ENCODE data around the gene CYP2D6. TPM values are rescaled to one million over a fixed set of nuclear protein-coding genes. Genes with fewer than 3 reads are reported as not detected.
"Not testable (repeated sequence)": the region's sequence is repeated elsewhere in the genome, so short reads cannot be mapped to it uniquely, and the experiment has no call there.

Gene CYP2D6
- polyA plus RNA-seq, 3 donors: 4.5 TPM; not detected in 2

- over 99% methylated on average over 16 of the region's 16 CpGs for WGBS (ENCODE audit: insufficient coverage)
- Mint-ChIP-seq H3K4me1 (peaks cover 2% of the 10 kb centered on the region), H3K4me3 (no peak overlapping the region), H3K36me3 (peaks cover 0 to 3% of the 10 kb centered on the region in 2 donors), H3K27ac (no peak overlapping the region), H3K9me3 (peaks cover 0 to 5% (median 1%) of the 10 kb centered on the region in 7 donors), H3K27me3 (ENCODE audit: low read depth in 3 of 3) (peaks cover 6 to 8% (median 7%) of the 10 kb centered on the region in 3 donors)
- H2AFZ ChIP-seq (ENCODE audit: insufficient read depth, low read depth, low read length, poor library complexity, severe bottlenecking): no peak overlapping the region
- no peak for TF ChIP-seq CTCF (IDR thresholded peaks at IDR 0.05)
- no peak overlapping the region for H3K4me2 ChIP-seq (replicated peaks; ENCODE audit: extremely low read depth, low read length, poor library complexity, severe bottlenecking)
- H3K27ac ChIP-seq (ENCODE audit: low read depth in 1 of 2, low read length in 2 of 2): no peak overlapping the region
- no peak overlapping the region for H3K9ac ChIP-seq (ENCODE audit: insufficient read depth, low read length, poor library complexity, severe bottlenecking)
- peaks cover 0 to 3% of the 10 kb centered on the region in 2 donors for H3K27me3 ChIP-seq (ENCODE audit: control insufficient read depth in 2 of 2, insufficient read depth in 2 of 2, low read length in 2 of 2)
- H4K20me1 ChIP-seq (ENCODE audit: insufficient read depth, low read length): no peaks in the 10 kb centered on the region
- no peak overlapping the region for H3K4me3 ChIP-seq (replicated peaks in 1 of 3; ENCODE audit: low read depth in 2 of 3, low read length in 3 of 3)
- H3K79me2 ChIP-seq (ENCODE audit: insufficient read depth, low read length): no peaks in the 10 kb centered on the region
- DNase-seq: no peak
- no peaks in the 10 kb centered on the region for H3K4me1 ChIP-seq (ENCODE audit: control insufficient read depth in 1 of 2, insufficient read depth in 2 of 2, low read length in 2 of 2)
- H3K9me3 ChIP-seq (replicated peaks in 1 of 2; ENCODE audit: control insufficient read depth in 1 of 2, insufficient read depth in 1 of 2, low read length in 2 of 2): peaks cover 0 to 3% of the 10 kb centered on the region in 2 donors
- H3K36me3 ChIP-seq (replicated peaks in 1 of 2; ENCODE audit: control insufficient read depth in 1 of 2, insufficient read depth in 2 of 2, low read length in 2 of 2): no peaks in the 10 kb centered on the region
- intact Hi-C loops (cut with micrococcal nuclease): no loop called here
Observed at GRCh38 chr22:42127606-42128005, 3.0 kb downstream of the CYP2D6 start.

GRCh38 chr22:42123529-42123928 lies 7.1 kb downstream of the CYP2D6 start:
- intact Hi-C loops (cut with micrococcal nuclease); H3K4me3 Mint-ChIP-seq; H3K27me3 ChIP-seq (ENCODE audit: control insufficient read depth in 2 of 2, insufficient read depth in 2 of 2, low read length in 2 of 2); H3K27ac Mint-ChIP-seq; H2AFZ ChIP-seq (ENCODE audit: insufficient read depth, low read depth, low read length, poor library complexity, severe bottlenecking); H3K9me3 Mint-ChIP-seq; H3K9ac ChIP-seq (ENCODE audit: insufficient read depth, low read length, poor library complexity, severe bottlenecking); H3K27me3 Mint-ChIP-seq (ENCODE audit: low read depth in 3 of 3); H3K4me2 ChIP-seq (replicated peaks; ENCODE audit: extremely low read depth, low read length, poor library complexity, severe bottlenecking); H4K20me1 ChIP-seq (ENCODE audit: insufficient read depth, low read length); DNase-seq; H3K79me2 ChIP-seq (ENCODE audit: insufficient read depth, low read length); H3K9me3 ChIP-seq (replicated peaks in 1 of 2; ENCODE audit: control insufficient read depth in 1 of 2, insufficient read depth in 1 of 2, low read length in 2 of 2); H3K27ac ChIP-seq (ENCODE audit: low read depth in 1 of 2, low read length in 2 of 2); H3K36me3 ChIP-seq (replicated peaks in 1 of 2; ENCODE audit: control insufficient read depth in 1 of 2, insufficient read depth in 2 of 2, low read length in 2 of 2); H3K4me3 ChIP-seq (replicated peaks in 1 of 3; ENCODE audit: low read depth in 2 of 3, low read length in 3 of 3); H3K36me3 Mint-ChIP-seq: not testable (repeated sequence)
- no CpG with 5 or more reads among the region's 4 CpGs for WGBS (ENCODE audit: insufficient coverage)
- H3K4me1 ChIP-seq (ENCODE audit: control insufficient read depth in 1 of 2, insufficient read depth in 2 of 2, low read length in 2 of 2): peaks cover 12% of the 10 kb centered on the region in 2 donors
- peaks cover 15% of the 10 kb centered on the region for H3K4me1 Mint-ChIP-seq

- H3K27ac ChIP-seq (ENCODE audit: low read depth in 1 of 2, low read length in 2 of 2); intact Hi-C loops (cut with micrococcal nuclease); H3K4me3 ChIP-seq (replicated peaks in 1 of 3; ENCODE audit: low read depth in 2 of 3, low read length in 3 of 3); DNase-seq; H3K27me3 ChIP-seq (ENCODE audit: control insufficient read depth in 2 of 2, insufficient read depth in 2 of 2, low read length in 2 of 2); H3K36me3 ChIP-seq (replicated peaks in 1 of 2; ENCODE audit: control insufficient read depth in 1 of 2, insufficient read depth in 2 of 2, low read length in 2 of 2); H3K36me3 Mint-ChIP-seq; H2AFZ ChIP-seq (ENCODE audit: insufficient read depth, low read depth, low read length, poor library complexity, severe bottlenecking); H3K79me2 ChIP-seq (ENCODE audit: insufficient read depth, low read length); H4K20me1 ChIP-seq (ENCODE audit: insufficient read depth, low read length); H3K27me3 Mint-ChIP-seq (ENCODE audit: low read depth in 3 of 3): not testable (repeated sequence)
- Histone ChIP-seq H3K9ac (ENCODE audit: insufficient read depth, low read length, poor library complexity, severe bottlenecking) (peak overlapping the region; percentile 11), H3K4me1 (ENCODE audit: control insufficient read depth in 1 of 2, insufficient read depth in 2 of 2, low read length in 2 of 2) (peaks cover 12% of the 10 kb centered on the region in 2 donors), H3K9me3 (replicated peaks in 1 of 2; ENCODE audit: control insufficient read depth in 1 of 2, insufficient read depth in 1 of 2, low read length in 2 of 2) (peaks cover 10 to 13% of the 10 kb centered on the region in 2 donors), H3K4me2 (replicated peaks; ENCODE audit: extremely low read depth, low read length, poor library complexity, severe bottlenecking) (peak overlapping the region; percentile 5)
- Mint-ChIP-seq H3K27ac (peak overlapping the region in 3 of 7 donors; percentile 27 to 51 (median 43)), H3K4me3 (peak overlapping the region in 1 of 2 donors; percentile 73), H3K9me3 (peaks cover 5 to 16% (median 11%) of the 10 kb centered on the region in 7 donors), H3K4me1 (peaks cover 15% of the 10 kb centered on the region)
- WGBS (ENCODE audit: insufficient coverage): 13% methylated on average over 3 of the region's 15 CpGs
Observed at GRCh38 chr22:42120231-42121021, 10.2 kb downstream of the CYP2D6 start.

All from CD14-positive monocyte (primary cell).